A549 (cell line): ENCODE results near the gene FHIP2A.

Experiments used
- EP300 ChIP-seq, 2 experiments: fragments of >200 bp; sonication (Bioruptor Twin); formaldehyde crosslinking; IDR thresholded peaks; 2 replicates in 1 of 2; 3 replicates in 1 of 2; pipeline ENCODE4 v1.6.1; 2016 to 2017
- GATA3 ChIP-seq: IDR thresholded peaks from 2 replicates; pipeline ENCODE4 v1.6.1; 2012; ENCODE audit warnings: borderline replicate concordance
- POLR2A ChIP-seq: IDR thresholded peaks from 2 replicates; pipeline ENCODE4 v1.6.1; 2012; ENCODE audit warnings: mild to moderate bottlenecking, low read length
- RAD21 ChIP-seq, 2 experiments: fragments of >200 bp in 1 of 2; sonication (Bioruptor Twin) in 1 of 2; formaldehyde crosslinking in 1 of 2; IDR thresholded peaks in 1 of 2; conservative IDR thresholded peaks in 1 of 2; 2 replicates in 1 of 2; 3 replicates in 1 of 2; pipeline ENCODE4 v1.6.1; 2012 to 2018; ENCODE audit warnings: inconsistent platforms in 1 of 2
- TF ChIP-seq, protein P1 (sequence below): fragments of >200 bp; sonication (Bioruptor Twin); formaldehyde crosslinking; IDR thresholded peaks from 3 replicates; pipeline ENCODE4 v1.5.1; 2016
- TF ChIP-seq, protein P2 (sequence below): fragments of 450-650 bp; IDR thresholded peaks from 2 replicates; pipeline ENCODE4 v1.6.1; 2014; ENCODE audit warnings: antibody characterized with exemption
- TF ChIP-seq, protein P3 (sequence below): fragments of 200-600 bp; sonication (generic); IDR thresholded peaks from 2 replicates; pipeline ENCODE4 v1.6.1; 2016; ENCODE audit warnings: antibody characterized with exemption, mild to moderate bottlenecking, moderate library complexity
- TF ChIP-seq, protein P4 (sequence below): IDR thresholded peaks from 2 replicates; pipeline ENCODE4 v1.6.1; 2012

GRCh38 chr10:114856544-114857287 is 35.1 kb downstream of the FHIP2A start:
- TF ChIP-seq, protein P1, sequence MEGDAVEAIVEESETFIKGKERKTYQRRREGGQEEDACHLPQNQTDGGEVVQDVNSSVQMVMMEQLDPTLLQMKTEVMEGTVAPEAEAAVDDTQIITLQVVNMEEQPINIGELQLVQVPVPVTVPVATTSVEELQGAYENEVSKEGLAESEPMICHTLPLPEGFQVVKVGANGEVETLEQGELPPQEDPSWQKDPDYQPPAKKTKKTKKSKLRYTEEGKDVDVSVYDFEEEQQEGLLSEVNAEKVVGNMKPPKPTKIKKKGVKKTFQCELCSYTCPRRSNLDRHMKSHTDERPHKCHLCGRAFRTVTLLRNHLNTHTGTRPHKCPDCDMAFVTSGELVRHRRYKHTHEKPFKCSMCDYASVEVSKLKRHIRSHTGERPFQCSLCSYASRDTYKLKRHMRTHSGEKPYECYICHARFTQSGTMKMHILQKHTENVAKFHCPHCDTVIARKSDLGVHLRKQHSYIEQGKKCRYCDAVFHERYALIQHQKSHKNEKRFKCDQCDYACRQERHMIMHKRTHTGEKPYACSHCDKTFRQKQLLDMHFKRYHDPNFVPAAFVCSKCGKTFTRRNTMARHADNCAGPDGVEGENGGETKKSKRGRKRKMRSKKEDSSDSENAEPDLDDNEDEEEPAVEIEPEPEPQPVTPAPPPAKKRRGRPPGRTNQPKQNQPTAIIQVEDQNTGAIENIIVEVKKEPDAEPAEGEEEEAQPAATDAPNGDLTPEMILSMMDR = no peak
- TF ChIP-seq RAD21 (conservative IDR thresholded peaks at IDR 0.05 in 1 of 2, IDR thresholded peaks at IDR 0.05 in 1 of 2) (no peak), POLR2A (no peak), EP300 (IDR thresholded peaks at IDR 0.05) (no peak), GATA3 (peak; percentile 12; the same call in 1 of the 2 replicates)
- TF ChIP-seq, protein P2, sequence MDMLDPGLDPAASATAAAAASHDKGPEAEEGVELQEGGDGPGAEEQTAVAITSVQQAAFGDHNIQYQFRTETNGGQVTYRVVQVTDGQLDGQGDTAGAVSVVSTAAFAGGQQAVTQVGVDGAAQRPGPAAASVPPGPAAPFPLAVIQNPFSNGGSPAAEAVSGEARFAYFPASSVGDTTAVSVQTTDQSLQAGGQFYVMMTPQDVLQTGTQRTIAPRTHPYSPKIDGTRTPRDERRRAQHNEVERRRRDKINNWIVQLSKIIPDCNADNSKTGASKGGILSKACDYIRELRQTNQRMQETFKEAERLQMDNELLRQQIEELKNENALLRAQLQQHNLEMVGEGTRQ = no peak
- TF ChIP-seq, protein P3, sequence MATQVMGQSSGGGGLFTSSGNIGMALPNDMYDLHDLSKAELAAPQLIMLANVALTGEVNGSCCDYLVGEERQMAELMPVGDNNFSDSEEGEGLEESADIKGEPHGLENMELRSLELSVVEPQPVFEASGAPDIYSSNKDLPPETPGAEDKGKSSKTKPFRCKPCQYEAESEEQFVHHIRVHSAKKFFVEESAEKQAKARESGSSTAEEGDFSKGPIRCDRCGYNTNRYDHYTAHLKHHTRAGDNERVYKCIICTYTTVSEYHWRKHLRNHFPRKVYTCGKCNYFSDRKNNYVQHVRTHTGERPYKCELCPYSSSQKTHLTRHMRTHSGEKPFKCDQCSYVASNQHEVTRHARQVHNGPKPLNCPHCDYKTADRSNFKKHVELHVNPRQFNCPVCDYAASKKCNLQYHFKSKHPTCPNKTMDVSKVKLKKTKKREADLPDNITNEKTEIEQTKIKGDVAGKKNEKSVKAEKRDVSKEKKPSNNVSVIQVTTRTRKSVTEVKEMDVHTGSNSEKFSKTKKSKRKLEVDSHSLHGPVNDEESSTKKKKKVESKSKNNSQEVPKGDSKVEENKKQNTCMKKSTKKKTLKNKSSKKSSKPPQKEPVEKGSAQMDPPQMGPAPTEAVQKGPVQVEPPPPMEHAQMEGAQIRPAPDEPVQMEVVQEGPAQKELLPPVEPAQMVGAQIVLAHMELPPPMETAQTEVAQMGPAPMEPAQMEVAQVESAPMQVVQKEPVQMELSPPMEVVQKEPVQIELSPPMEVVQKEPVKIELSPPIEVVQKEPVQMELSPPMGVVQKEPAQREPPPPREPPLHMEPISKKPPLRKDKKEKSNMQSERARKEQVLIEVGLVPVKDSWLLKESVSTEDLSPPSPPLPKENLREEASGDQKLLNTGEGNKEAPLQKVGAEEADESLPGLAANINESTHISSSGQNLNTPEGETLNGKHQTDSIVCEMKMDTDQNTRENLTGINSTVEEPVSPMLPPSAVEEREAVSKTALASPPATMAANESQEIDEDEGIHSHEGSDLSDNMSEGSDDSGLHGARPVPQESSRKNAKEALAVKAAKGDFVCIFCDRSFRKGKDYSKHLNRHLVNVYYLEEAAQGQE = no peak
- TF ChIP-seq, protein P4, sequence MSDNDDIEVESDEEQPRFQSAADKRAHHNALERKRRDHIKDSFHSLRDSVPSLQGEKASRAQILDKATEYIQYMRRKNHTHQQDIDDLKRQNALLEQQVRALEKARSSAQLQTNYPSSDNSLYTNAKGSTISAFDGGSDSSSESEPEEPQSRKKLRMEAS = no peak
